Measurements from ENCODE around the gene G3BP1. TPM values are rescaled to one million over a fixed set of nuclear protein-coding genes. Genes with fewer than 3 reads are reported as not detected.

The G3BP1 gene
- total and polyA plus RNA-seq, 3 donors from 2014 or later: 112 to 115 (median 112) TPM

DNA sequence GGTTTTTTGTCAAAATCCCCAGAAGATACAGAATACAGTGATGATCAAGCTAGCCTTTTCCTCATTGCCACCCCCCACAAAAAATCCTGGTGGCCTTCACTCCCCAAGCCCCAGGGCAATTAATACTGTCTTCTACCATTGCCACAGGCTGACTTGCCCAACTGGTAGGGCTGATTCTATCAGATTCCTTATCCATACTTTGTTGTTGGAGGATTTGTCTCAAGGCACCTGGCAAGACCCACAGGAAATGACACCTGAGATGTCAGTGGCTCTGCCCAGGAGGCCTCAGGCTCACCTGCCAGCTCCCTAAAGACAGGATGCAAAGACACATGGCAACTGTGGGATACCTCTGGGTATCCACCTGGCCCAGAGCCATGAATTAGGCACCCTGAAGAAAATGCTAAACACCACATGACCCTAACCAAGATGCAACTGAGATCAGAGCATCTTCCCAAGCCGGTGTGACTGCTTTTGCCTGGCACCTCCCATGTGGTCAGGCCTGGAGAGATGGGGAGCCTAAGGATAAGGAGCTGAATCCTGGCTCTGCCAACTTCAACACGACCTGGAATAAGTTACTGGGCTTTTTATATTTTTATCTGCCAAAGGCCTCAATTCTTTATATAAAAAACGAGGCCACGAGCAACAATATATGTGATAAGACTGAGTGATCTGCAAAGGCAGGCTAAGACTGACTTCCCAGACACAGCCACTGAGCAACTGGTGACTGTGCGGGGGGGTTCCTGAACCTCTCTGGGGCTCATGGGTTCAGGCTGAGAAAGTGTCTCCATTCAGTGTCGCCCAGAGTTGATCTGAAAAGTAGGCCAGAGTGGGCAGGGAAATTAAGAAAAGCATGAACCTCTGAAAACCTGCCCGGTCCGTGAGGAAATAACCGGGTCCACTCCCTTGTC is 14.3 kb upstream of the G3BP1 start:
- intact Hi-C loops (cut with DNase I; ENCODE audit: low total_unique reads): no loop called here
- Histone ChIP-seq H3K4me3 (peak overlapping the region; percentile 78 to 91), H3K9me3 (no peaks in the 10 kb centered on the region), H3K4me1 (peaks cover 7% of the 10 kb centered on the region), H3K27ac (peak overlapping the region; percentile 66 to 67), H3K36me3 (ENCODE audit: low read depth, missing control alignments) (no peaks in the 10 kb centered on the region), H3K27me3 (no peaks in the 10 kb centered on the region)
- peak; percentile 52 for DNase-seq
- TF ChIP-seq, protein P1, sequence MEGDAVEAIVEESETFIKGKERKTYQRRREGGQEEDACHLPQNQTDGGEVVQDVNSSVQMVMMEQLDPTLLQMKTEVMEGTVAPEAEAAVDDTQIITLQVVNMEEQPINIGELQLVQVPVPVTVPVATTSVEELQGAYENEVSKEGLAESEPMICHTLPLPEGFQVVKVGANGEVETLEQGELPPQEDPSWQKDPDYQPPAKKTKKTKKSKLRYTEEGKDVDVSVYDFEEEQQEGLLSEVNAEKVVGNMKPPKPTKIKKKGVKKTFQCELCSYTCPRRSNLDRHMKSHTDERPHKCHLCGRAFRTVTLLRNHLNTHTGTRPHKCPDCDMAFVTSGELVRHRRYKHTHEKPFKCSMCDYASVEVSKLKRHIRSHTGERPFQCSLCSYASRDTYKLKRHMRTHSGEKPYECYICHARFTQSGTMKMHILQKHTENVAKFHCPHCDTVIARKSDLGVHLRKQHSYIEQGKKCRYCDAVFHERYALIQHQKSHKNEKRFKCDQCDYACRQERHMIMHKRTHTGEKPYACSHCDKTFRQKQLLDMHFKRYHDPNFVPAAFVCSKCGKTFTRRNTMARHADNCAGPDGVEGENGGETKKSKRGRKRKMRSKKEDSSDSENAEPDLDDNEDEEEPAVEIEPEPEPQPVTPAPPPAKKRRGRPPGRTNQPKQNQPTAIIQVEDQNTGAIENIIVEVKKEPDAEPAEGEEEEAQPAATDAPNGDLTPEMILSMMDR (IDR thresholded peaks at IDR 0.05): no peak
- TF ChIP-seq POLR2A (IDR thresholded peaks at IDR 0.05): no peak
- WGBS, 2 donors: 6 to 8% methylated on average over 8 to 9 of the region's 9 CpGs

DNA sequence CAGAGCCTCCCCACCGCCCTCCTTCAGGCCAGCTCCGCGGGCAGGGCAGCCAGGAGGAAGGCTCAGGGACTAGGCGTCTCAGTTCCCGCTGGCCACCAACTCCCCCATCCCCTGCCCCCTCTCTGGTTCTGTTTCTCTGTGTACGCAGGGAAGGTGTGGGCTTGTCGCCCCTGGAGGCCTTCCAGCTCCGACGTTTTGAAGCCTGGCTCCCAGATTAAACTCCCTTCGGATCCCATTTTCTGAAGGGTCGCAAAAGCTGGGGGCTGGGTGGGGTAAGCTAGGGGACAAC is 13.7 kb upstream of the G3BP1 start:
- intact Hi-C loops (cut with DNase I; ENCODE audit: low total_unique reads): no loop called here
- 0% methylated on average over 7 to 11 of the region's 11 CpGs for WGBS, 2 donors

DNA sequence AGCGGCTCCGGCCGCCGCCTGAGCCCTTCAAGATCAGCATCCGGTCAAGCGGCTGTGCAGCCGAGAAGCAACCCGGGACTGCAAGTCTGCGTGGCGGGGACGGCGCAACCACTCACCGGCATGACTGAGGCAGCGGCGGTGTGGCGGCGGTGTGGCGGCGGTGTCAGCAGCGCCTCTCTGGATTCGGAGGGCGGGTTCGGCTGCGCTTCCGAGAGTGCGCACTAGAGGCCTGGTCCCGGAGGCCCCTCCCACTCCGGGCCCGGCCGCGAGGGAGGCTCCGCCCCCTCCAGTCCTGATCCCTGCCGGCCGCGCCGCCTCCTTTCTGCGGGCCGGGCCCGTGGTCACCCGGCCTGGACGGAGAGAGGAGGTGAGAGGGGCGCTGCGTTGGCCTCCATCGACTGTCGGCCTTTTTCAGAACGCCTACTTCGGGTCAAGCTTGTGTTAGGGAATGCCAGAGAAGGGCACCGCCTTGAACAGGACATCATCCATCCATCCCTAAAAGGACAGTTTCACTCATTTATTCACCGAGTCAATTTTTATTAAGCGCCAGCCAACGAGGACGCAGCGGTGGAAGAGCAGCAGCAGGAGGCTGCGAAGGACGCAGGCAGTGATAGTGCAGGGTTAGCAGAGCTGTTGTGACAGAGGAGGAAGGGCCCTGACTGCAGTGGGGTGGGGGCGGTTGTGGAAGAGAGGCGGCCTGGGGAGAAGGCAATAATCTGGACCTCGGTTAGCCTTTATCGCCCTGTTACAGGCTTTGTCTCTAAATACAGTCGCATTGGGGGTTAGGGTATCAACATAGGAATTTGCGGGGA is 13.1 kb upstream of the G3BP1 start, which contains the start of gene ATOX1:
Gene ATOX1, minus strand, starts transcription at position 202 of the 812 bp plus-strand sequence. Its CDS starts 80 bp downstream, at position 122.
- DNase-seq: peak; percentile 95
- Histone ChIP-seq H3K4me3 (peak within 1 kb of the TSS; percentile 78 to 91), H3K4me1 (peaks cover 7% of the 10 kb centered on the region), H3K27me3 (no peaks in the 10 kb centered on the region), H3K9me3 (no peaks in the 10 kb centered on the region), H3K27ac (peak within 1 kb of the TSS; percentile 66 to 90), H3K36me3 (ENCODE audit: low read depth, missing control alignments) (no peaks in the 10 kb centered on the region)
- intact Hi-C loops (cut with DNase I; ENCODE audit: low total_unique reads): no loop called here
- WGBS, 2 donors: 2 to 5% methylated on average over 24 to 61 of the region's 61 CpGs
- TF ChIP-seq, protein P1 (IDR thresholded peaks at IDR 0.05): peak in 2 of 3 experiments; percentile 31 to 45
- peak; percentile 75 for TF ChIP-seq POLR2A (IDR thresholded peaks at IDR 0.05)

More for the DNA sequence above, 13.7 kb upstream of the G3BP1 start:
- no peaks in the 10 kb centered on the region for H3K36me3 ChIP-seq (ENCODE audit: low read depth, missing control alignments)
- peaks cover 7% of the 10 kb centered on the region for H3K4me1 ChIP-seq
- DNase-seq: peak; percentile 32
- TF ChIP-seq, protein P1 (IDR thresholded peaks at IDR 0.05): no peak
- no peak for TF ChIP-seq POLR2A (IDR thresholded peaks at IDR 0.05)
- peak overlapping the region; percentile 66 to 67 for H3K27ac ChIP-seq
- H3K27me3 ChIP-seq: no peaks in the 10 kb centered on the region
- no peaks in the 10 kb centered on the region for H3K9me3 ChIP-seq
- H3K4me3 ChIP-seq: peak overlapping the region; percentile 78 to 91

DNA sequence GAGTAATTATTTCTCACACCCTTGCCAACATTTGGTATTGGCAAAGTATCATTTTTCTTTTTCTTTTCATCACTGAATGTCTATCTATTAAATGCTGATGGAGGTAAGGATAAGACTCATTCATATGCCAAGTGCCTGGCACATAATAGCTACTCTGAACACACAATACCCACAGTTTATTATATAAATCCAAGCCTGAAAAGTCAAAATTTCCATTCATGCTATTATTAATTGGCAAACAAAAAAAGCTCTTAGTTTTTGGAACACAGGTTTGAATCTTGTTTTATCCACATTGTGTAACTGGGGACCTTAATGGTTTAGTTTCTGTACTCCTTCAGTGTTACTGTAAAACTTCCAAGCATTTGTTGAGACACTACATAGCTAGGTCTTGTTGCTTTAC is 7.0 kb upstream of the G3BP1 start:
- DNase-seq: no peak
- TF ChIP-seq, protein P1 (IDR thresholded peaks at IDR 0.05): no peak
- no peak for TF ChIP-seq POLR2A (IDR thresholded peaks at IDR 0.05)
- intact Hi-C loops (cut with DNase I; ENCODE audit: low total_unique reads): no loop called here
- Histone ChIP-seq H3K27ac (no peak overlapping the region), H3K36me3 (ENCODE audit: low read depth, missing control alignments) (no peaks in the 10 kb centered on the region), H3K4me3 (no peak overlapping the region), H3K4me1 (no peaks in the 10 kb centered on the region), H3K9me3 (no peaks in the 10 kb centered on the region), H3K27me3 (no peaks in the 10 kb centered on the region)
